Right lung (tissue), 5 donors: ENCODE measurements around the gene ARHGEF16. TPM values are rescaled to one million over a fixed set of nuclear protein-coding genes. Genes with fewer than 3 reads are reported as not detected.

ENCODE experiments used
- DNase-seq, 2 donors: peaks; one replicate each; pipeline ENCODE4 v3.0.0-alpha.2; 2013
- polyA plus RNA-seq, 5 donors: library from polyadenylated mRNA; unstranded; fragments of 120-200 nt; gene quantifications; one replicate each; pipeline versions ENCODE4 v1.2.1 to v1.2.3, GENCODE V29; 2013; ENCODE audit warnings: inconsistent platforms in 1 of 5, low replicate concordance in 1 of 5; ENCODE audit not compliant: insufficient read length in 5 of 5, insufficient read depth in 1 of 5

Gene ARHGEF16
- polyA plus RNA-seq, 5 donors, result 6.3 to 12.1 (median 8.7) TPM

- DNase-seq, result no peak
Observed at GRCh38 chr1:3466366-3467075, 12.1 kb downstream of the ARHGEF16 start.

DNA sequence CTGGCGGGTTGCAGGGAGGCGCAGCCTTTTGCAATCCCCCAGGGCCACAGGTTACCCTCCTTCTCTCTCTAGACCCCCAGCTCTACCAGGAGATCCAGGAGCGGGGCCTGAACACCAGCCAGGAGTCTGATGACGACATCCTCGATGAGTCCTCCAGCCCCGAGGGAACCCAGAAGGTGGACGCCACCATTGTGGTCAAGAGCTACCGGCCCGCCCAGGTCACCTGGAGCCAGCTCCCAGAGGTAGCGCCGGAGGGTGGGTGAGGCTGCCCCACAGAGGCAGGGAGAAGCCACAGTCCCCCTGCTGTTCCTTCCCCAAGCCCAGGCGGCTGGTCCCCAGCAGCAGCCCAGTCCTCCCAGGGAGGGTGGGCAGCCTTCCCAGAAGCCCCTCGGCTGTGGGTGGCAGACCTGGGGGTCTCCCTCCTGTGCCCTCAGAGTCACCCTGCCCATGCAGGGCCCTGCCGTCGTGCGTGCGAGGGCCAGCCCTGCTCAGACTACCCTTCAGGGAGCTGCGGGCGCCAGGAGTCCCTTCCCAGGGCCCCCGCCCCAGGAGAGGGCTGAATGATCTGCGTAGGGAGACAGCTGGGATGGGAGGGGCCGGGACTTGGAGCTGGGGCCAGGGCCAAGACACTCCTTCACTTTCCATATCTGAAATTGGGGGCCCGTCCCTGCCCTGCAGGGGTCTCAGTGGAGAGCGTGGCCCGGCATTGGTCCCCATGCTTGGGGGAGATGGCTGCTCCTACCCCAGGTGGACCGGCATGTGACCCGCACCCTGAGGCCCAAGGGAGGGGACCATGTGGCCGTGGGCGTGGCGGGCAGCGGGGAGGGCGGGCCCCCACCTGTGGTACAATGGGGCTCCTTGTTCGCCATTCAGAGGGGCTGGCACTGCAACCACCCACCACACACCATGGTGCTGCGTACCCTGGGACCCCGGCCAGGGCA lies 12.9 kb downstream of the ARHGEF16 start:
- no peak for DNase-seq

GRCh38 chr1:3468236-3469103 lies 14.0 kb downstream of the ARHGEF16 start:
- DNase-seq, result no peak

GRCh38 chr1:3469104-3469848 lies 14.8 kb downstream of the ARHGEF16 start:
- DNase-seq, result no peak

- no peak for DNase-seq
Observed at GRCh38 chr1:3469849-3470649, 15.6 kb downstream of the ARHGEF16 start.

DNA sequence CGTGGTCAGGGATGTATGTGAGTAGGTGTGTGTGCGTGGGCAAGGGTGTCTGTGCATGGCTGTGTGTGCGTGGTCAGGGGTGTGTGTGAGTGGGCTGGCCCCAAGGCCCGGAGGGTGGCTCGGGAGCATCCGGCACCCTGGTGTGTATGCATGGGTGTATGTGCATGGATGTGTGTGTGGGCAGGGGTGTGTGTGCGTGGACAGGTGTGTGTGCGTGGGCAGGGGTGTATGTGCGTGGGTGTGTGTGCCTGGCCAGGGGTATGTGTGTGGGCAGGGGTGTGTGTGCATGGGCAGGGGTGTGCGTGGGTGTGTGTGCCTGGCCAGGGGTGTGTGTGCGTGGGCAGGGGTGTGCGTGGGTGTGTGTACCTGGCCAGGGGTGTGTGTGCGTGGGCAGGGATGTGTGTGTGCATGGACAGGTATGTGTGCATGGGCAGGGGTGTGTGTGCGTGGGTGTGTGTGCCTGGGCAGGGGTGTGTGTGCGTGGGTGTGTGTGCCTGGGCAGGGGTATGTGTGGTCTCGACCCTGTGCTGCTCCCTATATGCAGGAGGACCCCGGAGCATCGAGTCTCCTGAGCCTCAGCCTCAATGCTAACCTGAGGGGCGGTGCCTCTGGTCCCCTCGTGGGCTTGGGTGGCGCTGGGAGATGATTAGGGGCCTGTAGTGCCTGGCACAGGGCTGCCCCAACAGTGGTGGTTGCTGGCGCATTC lies 16.3 kb downstream of the ARHGEF16 start:
- DNase-seq, result no peak

DNA sequence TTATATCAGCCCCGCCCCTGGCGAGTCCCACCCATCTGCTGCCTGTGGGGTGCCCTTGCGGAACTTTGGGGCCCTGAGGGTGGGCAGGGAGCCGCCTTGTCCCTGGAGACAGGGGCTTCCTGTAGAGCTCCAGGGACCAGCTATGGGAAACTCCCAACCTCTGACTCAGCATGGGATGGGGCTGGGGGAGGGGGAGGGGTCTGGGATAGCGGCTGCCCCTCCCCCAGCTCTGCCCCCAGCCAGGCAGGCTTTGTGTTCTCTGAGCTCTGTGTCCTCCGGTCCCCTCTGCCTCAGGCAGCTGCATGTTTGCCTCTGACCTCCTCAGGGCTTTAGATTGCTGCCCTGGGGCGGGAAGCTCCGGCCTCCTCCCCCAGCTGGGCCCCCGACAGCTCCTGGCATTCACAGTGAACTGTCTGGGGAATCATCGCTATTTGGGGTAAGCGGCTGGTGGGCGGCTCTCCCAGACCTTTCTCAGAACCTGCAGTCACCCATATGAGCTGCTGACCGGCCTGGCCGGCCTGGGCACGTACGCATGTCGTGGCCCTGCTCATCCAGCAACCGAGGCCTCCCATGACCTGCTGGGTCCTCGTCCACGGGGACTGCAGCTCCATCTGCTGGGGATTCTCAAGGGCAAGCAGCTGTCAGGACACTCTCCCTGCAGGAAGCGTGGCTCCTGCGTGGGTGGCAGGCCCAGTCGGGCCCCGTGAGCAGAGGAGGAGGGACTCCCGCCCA lies 17.1 kb downstream of the ARHGEF16 start:
- DNase-seq, result no peak

DNA sequence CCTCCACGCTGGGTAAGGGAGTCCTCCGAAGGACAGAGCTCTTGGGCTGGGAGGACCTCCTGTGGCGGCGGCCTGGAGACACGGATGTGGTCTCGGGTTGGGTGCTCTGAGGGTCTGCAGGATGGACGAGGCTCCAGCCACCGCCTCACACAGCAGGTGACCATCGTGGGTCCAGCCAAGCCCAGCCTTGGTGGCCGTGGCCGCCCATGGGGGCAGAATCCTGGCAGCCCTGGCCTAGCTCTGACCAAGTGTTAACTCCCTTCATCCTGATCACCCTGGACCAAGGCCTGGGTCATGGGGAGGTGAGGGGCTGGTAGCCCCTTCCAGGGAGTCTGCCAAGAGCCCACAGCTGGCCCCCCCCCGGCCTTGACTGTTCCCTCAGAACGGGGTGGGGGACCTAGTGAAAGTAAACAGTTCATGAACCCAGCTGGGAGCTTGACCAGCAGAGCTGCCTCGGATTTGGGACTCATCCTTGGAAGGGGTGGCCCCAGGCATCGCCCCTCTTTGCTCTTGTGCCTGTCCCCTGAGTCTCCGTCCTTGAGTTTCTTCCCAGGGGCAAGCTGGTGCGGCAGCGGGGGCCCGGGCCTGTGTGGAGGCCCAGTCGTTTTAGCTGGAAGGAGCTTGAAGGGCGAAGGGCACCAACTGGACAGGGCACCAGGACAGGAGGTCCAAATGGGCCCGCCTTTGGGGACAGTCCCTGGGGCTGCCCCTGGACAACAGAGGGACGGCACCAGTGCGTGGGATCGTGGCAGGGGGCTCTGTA lies 17.8 kb downstream of the ARHGEF16 start:
- DNase-seq, result no peak

DNA sequence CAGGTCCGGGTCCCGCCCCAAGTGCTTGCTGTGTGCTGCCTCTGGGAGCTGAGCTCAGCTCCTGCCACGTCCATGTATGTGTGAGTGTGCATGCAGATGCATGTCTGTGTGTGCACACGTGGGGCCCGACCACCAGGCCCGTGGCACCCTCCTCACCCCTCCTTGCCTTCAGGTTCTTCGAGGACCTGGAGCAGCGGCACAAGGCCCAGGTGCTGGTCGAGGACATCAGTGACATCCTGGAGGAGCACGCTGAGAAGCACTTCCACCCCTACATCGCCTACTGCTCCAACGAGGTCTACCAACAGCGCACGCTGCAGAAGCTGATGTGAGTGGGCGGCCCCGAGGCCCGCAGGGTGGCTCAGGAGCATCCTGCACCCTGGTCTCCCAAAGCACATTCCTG lies 18.4 kb downstream of the ARHGEF16 start:
- no peak for DNase-seq

DNA sequence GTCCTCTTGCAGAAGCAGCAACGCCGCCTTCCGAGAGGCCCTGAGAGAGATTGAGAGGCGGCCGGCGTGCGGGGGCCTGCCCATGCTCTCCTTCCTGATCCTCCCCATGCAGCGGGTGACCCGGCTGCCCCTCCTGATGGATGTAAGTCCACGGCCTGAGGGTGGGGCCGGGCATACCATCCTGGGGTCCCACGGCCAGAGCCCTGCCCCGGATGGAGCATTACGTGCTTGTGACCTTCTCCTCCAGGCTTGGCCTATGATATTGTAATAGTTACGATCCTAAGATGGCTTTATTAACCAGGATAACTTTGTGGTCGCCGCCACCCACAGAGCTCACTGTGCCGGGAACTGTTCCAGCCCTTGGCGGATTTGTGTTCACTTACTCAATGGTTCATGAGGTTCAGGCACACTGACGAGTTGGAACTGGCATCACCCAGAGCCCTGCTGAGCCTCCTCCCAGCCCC lies 18.9 kb downstream of the ARHGEF16 start:
- no peak for DNase-seq

GRCh38 chr1:3474016-3474415 lies 19.6 kb downstream of the ARHGEF16 start:
- DNase-seq, result no peak

GRCh38 chr1:3474421-3474820 lies 20.0 kb downstream of the ARHGEF16 start:
- no peak for DNase-seq

DNA sequence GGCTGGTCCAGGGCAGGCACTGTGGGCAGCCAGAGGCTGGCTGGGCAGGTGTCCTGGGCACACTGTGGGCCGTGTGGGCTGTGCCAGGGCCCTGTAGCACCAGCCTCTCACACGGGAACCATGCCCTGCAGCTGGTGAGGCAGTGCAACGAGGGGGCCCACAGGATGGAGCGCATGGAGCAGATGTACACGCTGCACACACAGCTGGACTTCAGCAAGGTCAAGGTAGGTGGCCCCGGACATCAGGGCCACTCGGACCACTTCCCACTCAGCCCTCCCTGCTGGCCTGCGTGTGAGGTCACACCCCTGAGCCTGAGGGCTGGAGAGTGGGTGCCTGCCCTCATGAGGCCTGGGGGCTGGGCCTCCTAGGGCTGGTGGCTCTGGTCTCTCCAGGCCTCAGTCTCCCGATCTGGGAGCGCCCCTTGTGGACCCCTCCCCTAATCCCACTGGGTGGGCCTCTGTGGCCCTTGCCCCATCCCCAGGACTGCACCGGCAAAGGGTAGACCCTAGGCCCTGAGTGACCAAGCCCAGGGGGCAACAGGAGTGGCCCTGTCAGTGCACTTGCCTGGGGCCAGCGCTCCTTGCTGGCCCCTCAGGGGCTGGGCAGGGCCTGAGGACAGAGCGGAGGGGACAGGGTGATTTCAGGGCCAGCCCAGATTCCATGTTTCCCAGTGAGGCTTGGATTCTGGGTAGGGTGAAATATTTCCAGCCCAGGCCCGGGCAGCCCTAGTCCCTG lies 21.5 kb downstream of the ARHGEF16 start:
- no peak for DNase-seq

GRCh38 chr1:3476666-3477065 lies 22.2 kb downstream of the ARHGEF16 start:
- no peak for DNase-seq

DNA sequence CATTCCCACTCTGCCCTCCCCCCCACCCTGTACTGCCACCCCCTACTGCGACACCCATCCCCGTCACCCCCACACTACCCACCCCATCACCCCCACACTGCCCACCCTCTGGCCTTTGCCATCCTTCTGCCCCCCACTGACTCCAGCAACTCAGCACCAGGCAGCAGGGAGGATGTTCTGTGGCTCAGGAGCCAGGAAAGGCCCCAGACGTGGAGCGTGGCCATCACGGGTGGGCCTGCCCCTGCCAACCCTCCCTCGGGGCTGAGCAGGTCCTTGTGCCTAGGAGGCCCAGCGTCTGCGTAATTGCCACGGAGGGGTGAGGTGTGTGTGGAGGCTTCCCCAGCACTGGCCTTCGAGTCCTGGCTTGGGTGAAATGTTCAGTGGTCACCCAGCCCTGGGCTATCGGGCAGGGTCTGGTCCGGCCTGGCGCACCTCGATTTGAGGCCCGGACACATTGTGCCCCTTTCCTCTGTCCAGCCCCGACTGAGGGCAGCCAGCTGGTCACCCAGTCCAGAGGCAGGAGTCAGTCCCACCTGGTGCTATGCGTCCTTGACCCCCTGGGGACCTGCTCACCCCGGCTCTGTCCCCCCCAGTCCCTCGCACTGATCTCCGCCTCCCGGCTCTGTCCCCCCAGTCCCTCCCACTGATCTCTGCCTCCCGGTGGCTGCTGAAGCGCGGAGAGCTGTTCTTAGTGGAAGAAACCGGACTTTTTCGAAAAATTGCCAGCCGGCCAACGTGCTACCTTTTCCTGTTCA lies 23.0 kb downstream of the ARHGEF16 start:
- DNase-seq, result no peak

- no peak for DNase-seq
Observed at GRCh38 chr1:3478187-3478586, 23.7 kb downstream of the ARHGEF16 start.
